Activated CD4-positive, alpha-beta T cell treated with anti-CD3 and anti-CD28 coated beads, Interleukin-2, amount 50 U/mL, for 16 hours (primary cell): ENCODE measurements around the gene SETD1B.
"Not testable (repeated sequence)": the region's sequence is repeated elsewhere in the genome, so short reads cannot be mapped to it uniquely, and the experiment has no call there.

ENCODE experiments used
- DNase-seq: peaks from one replicate; pipeline ENCODE4 v3.0.0-alpha.2; 2020

Gene SETD1B

DNA sequence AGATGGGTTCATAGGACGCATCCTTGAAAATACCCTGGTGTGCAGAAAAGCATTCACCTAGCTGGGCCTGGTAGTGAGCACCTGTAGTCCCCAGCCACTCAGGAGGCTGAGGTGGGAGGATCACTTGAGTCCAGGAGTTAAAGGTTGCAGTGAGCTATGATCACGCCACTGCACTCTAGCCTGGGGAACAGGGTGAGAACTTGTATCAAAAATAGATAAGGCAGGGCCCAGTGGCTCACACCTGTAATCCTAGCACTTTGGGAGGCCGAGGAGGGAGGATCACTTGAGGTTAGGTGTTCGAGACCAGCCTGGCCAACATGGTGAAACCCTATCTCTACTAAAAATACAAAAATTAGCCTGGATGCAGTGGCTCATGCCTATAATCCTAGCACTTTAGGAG, 56.9 kb downstream of the SETD1B start:
- not testable (repeated sequence) for DNase-seq

DNA sequence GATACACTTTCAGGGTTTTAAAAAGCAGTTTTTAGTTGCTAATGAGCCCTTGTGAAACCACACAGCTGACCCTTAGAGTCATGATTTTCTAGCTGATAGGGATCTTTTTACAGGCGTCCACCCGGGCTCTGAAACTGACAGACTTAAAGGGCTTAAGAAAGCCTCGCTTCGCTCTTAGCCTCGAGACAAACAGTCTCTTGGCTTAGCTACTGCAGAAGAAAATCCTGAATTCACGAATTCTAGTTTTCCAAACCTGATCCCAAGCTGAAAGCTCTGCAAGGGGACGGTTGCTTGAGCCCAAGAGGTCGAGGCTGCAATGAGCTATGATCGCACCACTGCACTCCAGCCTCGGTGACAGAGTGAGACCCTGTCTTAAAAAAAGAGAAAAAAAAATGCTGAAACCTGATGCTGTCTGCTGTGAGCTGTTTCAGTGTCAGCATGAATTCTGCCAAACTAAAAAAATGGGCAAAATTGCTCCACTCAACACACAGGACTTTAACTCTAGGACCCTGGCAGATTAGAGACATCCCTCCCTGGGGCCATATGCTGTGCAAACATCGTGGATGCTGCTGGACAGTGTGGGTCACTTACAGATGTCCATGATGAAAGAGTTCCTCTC, 57.9 kb downstream of the SETD1B start:
- DNase-seq, result no peak

- DNase-seq, result no peak
Measured at GRCh38 chr12:121866331-121866730, 62.5 kb downstream of the SETD1B start.

- DNase-seq, result not testable (repeated sequence)
Measured at GRCh38 chr12:121869229-121869628, 65.4 kb downstream of the SETD1B start.

DNA sequence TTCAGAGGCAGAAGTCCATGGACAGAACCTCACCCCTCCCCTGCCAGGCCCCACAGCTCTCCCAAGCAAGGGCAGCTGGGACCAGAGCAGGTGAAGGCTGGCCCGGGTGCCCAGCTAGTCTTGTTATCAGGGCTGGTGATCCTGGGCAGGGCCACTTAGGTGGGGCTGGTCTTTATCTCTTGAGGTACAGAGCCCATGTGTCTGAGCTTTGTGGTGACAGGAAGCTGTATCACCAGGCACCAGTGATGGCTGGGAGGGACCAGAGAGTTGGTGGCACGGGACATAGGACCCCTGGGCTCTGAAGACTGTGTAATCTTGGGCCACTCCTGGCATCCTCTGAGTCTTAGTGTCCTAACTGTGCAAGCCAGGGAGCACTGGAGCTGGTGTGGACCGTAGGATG, 67.7 kb downstream of the SETD1B start:
- no peak for DNase-seq

GRCh38 chr12:121872546-121873215, 68.9 kb downstream of the SETD1B start:
- no peak for DNase-seq

DNA sequence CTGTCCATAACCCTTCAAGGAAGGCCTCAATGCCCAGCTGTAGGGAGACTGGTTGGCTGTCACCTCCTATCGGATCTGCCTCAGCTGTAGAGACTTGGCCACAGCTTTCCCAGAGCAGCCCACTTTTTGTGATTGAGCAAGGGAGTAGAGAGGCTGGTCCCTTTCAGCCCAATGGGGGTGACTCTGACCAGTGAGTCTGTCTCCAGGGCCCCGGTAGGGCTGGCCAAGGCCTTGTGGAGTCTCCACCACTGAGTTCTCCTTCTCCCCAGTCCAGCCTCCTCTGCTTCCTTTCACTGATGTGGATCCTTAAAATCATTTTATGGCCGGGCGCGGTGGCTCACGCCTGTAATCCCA, 69.4 kb downstream of the SETD1B start:
- DNase-seq, result no peak

- no peak for DNase-seq
Measured at GRCh38 chr12:121874071-121874470, 70.3 kb downstream of the SETD1B start.

GRCh38 chr12:121875582-121875981, 71.8 kb downstream of the SETD1B start:
- no peak for DNase-seq

GRCh38 chr12:121876080-121876447, 72.3 kb downstream of the SETD1B start:
- not testable (repeated sequence) for DNase-seq
